Activated CD4-positive, CD25-positive, alpha-beta regulatory T cell (primary cell): Measurements from ENCODE around the gene CABLES1.
"Not testable (repeated sequence)": the region's sequence is repeated elsewhere in the genome, so short reads cannot be mapped to it uniquely, and the experiment has no call there.

Source experiments
- DNase-seq, 4 experiments: peaks; one replicate each; lab custom pipeline; 2025; lab: John Stamatoyannopoulos, UW

The CABLES1 gene

DNA sequence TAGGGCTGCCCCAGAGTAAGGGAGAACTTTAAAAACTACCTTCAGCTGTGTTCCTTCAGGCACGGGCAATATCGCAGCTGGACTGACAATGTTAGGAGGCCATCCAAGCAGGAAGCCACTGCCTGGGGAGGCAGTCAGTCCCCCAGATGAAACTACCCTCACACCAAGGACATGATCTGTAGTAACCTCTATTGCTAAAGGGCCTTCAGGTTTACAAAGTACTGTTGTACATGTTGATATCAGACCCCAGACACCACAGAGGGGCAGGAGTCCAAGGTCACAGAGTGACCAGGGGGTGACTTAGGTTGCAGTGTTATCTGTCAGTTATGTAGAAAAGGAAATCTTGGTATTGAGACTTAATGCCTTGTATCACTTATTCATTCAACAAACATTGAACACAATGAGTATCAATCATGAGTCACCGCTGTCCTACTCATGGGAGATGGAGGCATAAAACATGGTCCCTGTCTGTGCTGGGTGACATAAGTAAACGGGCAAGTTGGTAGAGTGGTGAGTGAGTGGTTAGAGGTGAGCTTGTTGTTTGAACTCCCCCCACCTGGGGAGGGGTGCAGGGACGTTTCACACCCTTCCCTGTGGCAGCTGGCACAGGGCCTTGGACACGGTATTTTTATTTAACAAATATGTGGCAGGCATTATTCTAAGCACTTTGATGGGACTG, 7.1 kb downstream of the CABLES1 start:
- DNase-seq: no peak

DNA sequence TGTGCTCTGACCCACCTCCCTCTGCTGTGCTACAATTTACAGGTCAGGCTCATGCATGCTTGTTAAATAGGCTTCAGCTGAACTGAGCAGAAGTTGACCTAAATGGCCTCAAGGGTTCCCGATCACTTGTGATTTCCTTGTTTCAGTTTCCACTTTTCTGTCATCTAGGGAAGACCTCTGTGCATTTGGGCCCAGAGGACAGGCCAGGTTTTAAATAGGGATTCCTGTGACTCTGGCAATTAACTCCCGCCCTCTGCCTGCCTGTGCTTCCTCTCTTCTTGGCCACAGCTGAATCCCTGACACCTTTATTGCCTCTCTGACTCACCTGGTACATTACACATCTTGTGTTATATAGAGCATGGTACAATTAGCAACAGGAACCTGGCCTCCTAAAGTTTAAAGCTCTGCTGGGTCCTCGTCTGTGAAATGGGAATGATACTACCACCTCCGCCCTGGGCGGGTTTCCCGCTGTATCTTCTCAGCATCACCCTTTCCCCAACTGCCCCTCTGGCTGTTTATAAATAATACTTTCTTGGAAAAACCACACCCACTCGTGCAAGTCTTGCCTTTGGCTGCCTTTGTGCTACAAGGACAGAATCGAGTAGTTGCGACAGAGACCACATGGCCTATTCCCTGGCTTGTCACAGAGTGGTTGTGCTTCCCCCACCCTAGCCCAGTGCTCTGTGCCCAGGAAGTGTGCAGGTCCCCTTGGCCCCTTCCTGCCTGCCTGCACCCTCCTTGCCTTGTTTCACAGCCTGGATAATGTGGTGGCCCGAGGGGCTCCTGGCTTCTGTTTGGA, 7.9 kb downstream of the CABLES1 start:
- no peak for DNase-seq

DNA sequence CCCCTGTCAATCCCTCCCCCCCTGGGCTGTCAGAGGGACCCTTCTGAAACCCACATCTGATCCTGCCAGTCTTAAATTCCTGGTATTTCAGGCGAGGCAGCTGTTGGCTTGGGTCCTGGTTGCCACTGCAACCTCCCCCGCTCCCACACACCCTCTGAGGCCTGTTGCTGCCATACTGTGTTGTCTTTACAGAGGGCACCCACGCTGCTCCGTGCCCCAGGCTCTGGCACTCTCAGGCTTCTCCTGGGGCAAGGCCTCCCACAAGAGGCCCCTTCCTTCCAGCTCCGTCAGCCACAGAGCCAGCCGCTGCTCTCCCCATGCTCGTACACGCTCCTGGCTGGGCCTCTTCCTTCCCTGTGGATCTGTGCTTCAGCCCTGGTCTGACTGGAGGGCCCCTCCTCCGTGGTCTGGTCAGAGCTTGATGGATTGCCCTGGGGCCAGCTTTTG, 8.6 kb downstream of the CABLES1 start:
- no peak for DNase-seq

DNA sequence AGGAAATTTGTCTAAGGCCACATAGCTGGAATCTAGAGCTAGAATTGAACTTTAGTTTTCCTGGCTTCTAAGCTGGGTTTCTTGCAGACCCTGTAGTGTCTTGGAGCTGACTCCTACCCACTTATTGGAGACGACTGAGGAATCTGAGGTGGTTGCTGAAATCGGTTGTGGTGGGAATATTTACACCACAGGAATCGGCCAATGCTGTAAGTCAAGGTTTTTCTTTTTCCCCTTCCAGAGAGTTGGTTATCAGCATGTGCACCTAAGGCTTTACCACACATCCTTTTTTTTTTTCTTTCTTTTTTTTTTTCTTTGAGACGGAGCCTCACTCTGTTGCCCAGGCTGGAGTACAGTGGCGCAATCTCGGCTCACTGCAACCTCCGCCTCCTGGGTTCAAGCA, 9.4 kb downstream of the CABLES1 start:
- DNase-seq: no peak

DNA sequence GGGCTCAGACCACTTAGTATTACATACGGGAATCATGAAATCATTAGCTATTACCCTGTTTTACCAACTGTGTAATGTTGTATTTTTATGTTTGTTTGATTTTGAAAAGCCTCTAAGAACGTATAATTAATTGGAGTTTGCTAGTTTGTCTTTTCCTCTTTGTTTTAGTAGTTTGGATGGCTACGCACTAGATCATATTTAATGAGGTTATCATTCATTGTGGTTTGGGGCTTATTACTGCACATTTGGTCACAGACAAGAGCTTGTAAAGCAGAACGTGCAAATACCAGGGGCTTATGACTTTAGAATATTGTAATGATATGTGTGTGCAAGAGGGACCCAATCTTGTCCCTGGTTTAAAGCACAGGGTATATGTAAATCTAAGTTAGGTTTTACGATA, 10.3 kb downstream of the CABLES1 start:
- DNase-seq: no peak

DNA sequence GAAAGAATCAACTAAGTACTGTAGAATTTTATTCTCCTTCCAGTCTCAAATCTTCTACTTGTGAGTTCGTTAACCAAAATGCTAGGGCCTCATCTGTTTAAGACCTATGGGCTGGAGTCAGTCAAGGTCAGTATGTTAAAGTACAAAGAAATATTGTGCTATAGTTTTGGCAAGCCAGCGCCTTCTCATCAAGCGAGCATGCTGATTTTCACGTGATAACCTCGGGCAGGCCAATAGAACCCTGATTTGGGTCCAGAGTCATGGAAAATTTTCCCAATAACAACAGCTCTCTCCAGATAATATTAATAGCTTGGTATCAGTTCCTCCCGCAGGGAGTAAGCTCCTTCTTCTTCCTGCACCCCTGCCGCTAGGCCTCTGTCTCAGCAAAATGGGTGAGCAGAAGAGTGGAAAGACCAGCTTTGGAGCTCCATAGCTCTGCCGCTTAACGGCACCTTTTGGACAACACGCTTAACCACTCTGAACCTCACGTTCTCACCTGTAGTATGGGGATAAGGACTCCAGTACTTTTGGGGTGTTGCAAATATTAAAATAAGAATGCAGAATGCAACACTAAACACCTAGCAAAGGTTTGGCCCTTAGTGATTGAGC, 11.7 kb downstream of the CABLES1 start:
- no peak for DNase-seq

DNA sequence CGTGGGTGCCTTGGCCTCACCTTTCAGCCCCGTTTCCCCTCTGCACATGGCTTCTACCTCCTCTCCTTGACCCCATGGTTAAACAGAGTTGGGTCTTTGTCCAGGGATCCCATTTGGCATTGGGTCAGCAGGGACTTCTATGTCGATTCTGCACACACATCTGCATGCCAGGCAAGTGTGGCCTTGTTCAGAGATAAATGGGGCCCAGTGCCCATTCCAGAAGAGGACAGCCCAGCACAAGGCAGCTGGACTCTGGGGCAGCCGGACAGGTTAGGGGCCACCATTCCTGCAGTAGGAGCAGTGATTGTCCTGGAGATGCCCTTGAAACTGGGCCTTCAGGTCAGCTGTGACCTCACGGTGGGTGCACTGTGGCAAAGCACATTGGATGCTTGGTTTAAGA, 13.1 kb downstream of the CABLES1 start:
- DNase-seq: no peak

DNA sequence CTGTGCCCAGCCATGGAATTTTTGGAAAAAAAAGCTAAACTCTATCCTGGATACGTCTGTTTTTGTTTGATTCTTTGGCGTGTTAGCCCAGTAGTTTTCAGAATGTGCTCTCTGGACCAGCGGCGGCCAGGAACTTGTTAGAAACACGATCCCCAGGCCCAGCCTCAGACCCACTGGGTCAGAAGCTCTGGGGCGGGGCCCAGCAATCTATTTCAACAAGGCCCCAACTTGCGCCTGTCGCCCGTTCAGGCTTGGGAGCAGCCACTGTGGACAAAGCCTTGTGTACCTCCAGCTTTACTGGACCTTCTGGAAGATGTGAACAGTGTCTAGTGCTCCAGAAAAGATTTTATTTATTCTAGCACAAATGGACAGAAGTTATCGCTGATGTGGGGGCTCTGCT, 14.3 kb downstream of the CABLES1 start:
- no peak for DNase-seq

DNA sequence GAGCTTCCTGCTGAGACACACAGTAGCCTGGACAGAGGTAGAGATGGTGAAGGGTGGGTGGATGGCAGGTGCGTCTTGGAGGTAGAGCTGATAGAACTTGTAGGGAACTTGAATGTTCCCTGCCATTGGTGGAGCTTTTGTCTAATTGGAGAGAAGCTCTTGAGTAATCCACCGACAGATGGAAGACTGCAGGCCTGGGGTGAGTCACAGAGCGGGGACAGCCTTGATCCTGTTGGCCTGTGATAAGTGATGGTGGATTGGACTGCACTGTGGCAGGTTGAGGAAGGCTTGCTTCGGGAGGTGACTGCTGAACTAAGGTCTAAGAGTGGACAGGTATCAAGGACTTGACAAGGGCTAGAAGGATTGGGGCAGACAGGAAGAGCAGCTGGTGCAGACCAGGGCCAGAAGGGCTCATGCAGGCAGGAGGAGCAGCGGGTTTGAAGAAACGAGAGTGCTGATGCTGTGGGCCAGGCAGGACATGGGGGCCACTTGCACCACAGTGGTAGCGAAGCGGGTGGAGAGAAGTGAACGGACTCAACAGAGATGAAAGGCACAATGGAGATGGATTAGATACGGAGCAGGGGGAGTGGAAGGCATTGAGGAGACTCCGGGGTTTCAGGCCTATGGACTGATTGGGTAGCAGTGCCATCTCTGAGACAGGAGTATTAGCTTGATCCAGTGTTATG, 16.3 kb downstream of the CABLES1 start:
- no peak for DNase-seq

DNA sequence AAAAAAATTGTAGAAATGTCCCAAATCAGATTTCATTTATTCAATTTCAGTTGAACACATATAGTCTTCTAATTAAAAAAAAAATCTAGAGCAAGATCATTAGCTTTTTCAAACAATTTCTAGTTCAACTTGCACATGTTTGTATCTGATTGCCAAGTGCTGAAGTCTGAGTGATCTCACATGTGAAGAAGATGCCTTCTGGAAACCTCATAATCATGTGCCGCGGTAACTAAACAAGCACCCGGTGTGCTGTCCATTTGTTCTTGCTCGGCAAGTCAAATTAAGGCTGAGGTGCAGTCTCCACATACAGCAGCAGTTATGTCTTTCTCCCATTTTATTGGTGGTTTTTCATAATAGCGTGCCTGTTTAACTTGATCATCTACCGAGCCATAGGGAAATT, 18.7 kb downstream of the CABLES1 start:
- no peak for DNase-seq

DNA sequence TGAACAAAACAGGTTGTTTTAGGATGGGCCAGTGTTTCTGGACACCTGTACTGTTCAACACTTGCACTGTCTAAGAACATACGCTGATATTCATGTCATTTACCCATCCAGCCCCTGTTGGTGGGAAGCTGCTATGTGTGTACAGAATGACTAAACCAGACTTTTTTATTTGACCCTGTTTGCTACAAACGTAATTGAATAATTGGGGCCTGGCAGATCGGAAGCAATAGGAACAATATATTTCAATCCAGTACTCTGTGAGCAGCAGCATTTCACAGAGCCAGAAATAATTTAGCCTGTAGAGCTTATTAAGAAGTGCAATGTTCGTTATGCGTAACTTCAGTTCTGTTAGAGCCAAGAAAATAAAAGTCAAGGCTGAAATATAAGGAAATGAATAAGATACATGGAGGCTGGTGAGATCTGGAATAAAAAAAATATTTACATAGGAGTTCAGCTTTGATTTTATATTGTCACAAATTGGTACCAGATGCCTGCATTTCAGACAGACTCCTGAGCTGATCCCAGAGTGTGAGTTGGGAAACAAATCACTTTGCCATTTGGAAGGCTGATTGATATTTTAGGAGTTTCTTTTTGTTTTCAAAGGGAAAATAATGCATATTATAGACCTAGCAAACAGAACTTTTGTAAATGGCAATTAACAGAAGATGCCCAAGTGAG, 19.7 kb downstream of the CABLES1 start:
- DNase-seq: no peak

DNA sequence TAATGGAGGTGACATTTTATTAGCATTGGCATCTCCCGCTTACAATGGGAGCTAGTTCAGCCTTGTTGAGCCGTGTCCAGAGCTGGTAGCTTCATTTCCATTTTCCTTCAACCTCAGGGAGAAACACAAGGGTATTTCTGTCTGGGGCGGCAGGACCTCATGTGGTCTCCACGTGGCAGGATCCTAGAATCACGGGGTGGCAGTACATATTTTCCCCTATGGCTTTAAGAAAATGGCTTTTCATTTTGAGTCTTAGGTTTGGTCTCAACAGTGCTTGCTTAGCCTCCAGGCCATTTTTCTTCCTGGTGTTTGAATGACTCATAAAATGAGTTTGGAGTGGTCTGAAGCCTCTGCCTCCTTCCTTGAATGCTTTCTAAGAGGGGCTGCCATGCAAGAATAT, 20.3 kb downstream of the CABLES1 start:
- no peak for DNase-seq

DNA sequence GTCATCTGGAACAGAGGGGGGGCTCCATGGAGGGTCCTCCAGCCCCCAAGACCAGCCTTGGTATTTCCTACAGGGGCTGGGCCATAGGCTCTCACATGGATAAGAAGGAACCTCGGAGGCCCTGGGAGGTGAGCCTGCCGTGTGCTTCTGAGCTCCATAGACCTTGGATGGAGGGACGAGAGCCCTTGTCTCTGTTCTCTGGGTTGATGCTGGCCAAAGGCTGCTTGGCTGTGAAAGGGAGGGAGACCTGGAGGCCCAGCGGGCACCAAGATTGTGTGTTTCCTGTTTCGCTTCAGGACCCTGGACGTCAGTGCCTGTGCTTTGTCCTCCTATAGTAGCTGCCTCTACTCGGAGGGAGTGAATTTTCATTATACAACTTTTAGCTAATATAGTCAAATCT, 20.8 kb downstream of the CABLES1 start:
- DNase-seq: no peak

DNA sequence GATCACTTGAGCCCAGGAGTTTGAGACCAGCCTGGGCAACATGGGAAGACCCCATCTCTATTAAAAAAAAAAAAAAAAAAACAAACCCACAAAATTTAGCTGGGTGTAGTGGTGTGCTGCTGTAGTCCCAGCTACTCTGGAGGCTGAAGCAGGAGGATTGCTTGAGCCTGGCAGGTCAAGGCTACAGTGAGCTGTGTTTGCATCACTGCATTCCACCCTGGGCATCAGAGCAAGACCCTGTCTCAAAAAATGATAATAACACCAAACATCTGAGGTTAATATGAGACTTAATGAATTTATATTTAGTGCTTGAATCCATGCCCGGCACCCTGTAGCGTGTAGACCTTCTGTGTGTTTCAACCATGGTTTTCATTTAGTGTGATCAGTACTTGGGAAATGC, 22.8 kb downstream of the CABLES1 start:
- DNase-seq: no peak

DNA sequence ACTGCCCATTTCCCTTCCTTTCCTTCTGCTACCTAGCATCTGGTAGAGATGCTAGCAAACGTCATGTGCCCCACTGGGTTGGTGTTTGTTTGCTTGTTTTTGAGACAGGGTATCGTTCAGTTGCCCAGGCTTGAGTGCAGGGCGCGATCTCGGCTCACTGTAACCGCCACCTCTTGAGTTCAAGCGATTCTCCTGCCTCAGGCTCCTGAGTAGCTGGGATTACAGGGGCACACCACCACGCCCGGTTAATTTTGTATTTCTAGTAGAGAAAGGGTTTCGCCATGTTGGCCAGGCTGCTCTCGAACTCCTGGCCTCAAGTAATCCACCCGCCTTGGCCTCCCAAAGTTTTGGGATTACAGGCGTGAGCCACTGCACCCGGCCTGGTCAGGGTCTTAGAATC, 23.6 kb downstream of the CABLES1 start:
- not testable (repeated sequence) for DNase-seq

DNA sequence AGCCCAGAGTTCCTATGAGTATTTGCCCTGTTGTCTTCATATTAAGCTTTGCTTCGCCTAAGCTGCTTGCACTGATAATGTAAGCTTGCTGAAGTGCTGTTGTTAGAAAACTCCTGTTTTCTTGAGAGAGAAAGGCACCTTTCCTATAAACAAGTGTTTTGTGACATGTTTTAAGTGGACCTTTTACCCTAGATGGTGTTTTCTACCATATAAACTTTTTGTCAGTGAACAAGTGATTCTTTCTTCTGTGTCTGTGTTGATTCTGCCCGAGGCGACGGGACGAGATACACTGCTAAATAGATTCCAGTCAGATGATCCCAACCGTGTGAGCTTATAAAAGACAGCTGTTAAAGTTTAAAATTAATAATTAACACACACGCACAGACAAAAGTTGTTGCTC, 24.1 kb downstream of the CABLES1 start:
- DNase-seq: no peak

DNA sequence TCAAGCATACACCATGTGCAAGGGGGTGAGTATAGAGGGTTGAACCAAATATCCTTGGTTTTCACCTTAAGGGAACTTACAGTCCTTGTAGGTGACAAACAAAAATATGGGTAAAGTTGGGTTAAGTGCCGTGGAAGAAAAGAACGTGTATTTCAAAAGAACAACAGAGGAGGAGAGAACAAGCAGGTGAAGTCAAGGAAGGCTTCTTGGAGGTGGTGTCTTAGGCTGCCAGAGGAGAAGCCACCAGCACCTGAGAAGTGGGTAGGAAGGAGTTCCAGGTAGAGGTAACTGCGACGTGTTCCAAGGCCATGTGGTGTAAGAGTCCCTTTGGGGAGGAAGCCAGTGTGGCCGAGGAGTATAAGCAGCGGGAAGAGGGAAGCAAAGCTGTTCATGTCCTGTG, 27.2 kb downstream of the CABLES1 start:
- no peak for DNase-seq

DNA sequence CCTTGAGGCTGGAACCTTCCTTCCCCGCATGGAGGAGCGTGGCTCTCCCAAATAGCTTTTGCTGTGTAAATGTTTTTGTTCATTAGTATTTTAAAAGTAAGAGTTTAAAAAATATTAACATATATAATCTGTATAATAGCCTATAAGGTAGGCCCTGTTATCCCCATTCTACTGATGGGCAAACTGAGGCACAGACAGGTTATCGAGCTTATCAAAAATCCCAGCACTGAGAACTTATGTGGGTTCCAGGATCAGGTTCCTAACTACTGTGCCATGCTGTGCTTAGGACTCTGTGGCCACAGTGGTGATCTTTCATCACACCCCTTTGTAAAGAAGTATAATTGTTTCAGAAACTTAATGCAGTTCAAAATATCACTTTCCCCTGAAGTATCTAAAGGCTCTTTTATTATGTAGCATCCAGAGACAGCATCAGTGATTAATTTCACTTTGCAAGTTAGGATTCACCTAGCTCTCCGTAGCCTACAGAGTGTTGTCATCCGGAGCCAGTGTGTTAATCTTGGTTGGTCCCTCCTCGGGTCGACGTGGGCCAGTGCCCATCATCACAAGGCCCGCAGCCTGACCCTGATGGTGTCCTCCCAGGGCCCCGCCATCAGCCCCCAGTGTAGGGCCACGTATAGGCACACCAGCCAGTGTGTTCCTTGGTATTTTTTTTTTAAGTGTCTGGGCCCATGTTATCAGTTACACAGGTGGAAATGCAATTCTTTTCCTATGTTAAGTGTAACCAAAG, 28.7 kb downstream of the CABLES1 start:
- DNase-seq: no peak

DNA sequence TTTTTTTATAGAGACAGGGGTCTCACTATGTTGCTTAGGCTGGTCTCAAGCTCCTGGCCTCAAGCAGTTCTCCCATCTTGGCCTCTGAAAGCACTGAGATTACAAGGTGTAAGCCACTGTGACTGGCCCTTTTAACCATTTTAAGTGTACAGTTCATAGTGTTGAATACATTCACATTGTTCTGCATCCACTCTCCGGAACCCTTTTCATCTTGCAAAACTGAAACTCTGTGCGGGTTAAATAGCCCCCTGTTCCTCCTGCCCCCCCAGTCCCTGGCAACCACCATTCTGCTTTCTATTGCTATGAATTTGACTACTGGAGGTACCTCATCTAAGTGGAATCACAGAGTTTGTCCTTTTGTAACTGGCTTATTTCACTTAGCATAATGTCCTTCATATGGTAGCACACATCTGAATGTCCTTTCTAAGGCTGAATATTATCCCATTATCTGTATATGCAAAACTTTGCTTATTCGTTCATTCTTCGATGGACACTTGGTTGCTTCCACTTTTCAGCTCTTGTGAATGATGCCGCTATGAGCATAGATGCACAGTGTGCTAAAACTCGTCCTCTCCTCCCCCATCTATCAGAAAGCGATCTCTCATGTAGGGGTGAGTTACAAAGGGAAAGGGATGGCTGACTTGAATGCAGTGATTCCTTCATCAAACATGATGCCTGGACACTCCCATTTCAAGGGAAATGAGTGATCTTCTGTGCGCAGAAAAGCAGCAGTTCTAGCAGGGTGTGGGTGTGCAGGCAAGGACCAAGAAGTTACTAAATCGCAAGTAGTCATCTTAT, 30.2 kb downstream of the CABLES1 start:
- no peak for DNase-seq

DNA sequence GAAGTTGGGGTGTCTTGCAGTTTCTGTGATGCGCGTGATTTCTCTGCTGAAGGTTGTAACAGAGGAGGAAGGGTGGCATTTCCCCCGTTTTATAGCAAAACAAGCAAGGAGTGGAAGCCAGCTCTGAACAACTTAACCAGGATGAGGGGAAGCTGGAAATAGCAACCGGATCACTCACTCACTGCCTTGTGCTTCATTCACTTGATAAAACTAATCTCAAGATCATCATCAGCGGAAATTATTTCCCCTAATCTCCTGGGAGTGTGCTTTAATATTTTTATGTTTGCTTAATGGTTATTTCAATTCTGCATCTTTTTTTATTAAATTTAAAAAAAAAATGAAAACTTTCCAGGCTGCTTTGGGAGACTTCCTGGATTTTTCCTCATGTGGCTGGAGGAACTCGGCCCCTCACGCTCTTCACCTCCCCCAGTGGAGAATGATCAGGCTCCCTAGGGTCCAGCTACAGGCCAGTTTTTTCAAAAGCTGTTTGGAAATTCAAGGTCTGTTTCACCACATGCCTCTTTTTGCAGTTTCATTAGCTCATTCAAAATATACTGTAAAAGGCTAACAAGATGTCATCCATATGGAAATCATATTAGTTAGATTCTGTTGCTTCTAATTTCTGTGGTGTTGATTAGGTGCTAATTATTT, 31.7 kb downstream of the CABLES1 start:
- DNase-seq: no peak
